Thyroid gland (tissue), 4 donors: ENCODE data around the gene IFNG.

ENCODE experiments used
- CTCF ChIP-seq, 6 experiments: fragments of 200-600 bp in 3 of 6; fragments of 450-650 bp in 3 of 6; sonication (generic) in 3 of 6; IDR thresholded peaks; one replicate each; pipeline ENCODE4 v1.5.1; 2016 to 2019; ENCODE audit warnings: antibody characterized with exemption in 6 of 6, mild to moderate bottlenecking in 2 of 6, inconsistent platforms in 1 of 6, moderate library complexity in 1 of 6
- POLR2A ChIP-seq, 2 donors: fragments of 450-650 bp; IDR thresholded peaks; one replicate each; pipeline ENCODE4 v1.6.1; 2017; ENCODE audit warnings: antibody characterized with exemption in 2 of 2, mild to moderate bottlenecking in 2 of 2, moderate library complexity in 1 of 2

DNA sequence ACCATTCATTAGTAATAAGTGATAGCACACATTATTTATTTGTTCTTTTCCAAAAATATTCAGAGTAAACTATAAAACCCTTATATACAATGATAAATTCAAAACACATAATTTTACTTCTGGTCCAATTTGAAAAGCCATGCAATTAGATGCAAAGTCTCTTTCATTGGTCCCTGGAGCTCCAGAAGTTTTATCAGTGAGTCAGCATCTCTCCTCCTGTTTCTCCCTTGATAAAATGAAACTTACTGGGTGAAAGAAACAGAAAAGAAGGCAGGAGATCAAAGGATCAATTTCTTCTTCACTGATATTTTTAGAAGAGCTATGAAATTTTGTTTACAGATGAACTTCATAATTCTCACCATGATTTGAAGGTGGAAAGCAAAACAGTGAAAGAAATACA is 47.5 kb downstream of the IFNG start:
- TF ChIP-seq CTCF (IDR thresholded peaks at IDR 0.05) (no peak), POLR2A (IDR thresholded peaks at IDR 0.05) (no peak)
